Measurements from ENCODE around the gene GPR158.

DNA sequence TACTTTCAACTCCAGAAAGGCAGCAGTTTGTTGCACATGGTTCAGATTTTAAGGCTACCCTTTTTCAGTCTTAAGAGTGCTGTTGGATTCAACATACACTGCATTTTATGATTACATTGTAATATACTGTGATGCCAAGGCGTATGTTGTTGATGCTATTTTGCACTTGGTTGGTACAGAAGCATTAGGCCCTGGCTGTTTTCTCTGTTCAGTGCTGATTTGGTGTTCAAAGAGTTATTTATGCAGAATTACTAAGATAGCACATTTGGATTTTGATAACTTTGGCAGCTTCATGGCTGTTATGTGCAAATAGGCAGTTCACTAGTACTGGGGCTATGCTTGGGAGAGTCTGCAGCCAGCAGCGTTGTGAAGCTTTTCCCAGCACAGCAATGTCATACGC, 7.8 kb downstream of the GPR158 start:
- TF ChIP-seq, protein P1, sequence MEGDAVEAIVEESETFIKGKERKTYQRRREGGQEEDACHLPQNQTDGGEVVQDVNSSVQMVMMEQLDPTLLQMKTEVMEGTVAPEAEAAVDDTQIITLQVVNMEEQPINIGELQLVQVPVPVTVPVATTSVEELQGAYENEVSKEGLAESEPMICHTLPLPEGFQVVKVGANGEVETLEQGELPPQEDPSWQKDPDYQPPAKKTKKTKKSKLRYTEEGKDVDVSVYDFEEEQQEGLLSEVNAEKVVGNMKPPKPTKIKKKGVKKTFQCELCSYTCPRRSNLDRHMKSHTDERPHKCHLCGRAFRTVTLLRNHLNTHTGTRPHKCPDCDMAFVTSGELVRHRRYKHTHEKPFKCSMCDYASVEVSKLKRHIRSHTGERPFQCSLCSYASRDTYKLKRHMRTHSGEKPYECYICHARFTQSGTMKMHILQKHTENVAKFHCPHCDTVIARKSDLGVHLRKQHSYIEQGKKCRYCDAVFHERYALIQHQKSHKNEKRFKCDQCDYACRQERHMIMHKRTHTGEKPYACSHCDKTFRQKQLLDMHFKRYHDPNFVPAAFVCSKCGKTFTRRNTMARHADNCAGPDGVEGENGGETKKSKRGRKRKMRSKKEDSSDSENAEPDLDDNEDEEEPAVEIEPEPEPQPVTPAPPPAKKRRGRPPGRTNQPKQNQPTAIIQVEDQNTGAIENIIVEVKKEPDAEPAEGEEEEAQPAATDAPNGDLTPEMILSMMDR (IDR thresholded peaks at IDR 0.05; ENCODE audit: poor library complexity), result no peak
- no peak for TF ChIP-seq EZH2phosphoT487 (IDR thresholded peaks at IDR 0.05; ENCODE audit: low read depth, severe bottlenecking, unreplicated experiment)

All from hepatocyte (in vitro differentiated cells).